K562 (cell line): ENCODE data around the gene PRODH. TPM values are rescaled to one million over a fixed set of nuclear protein-coding genes. Genes with fewer than 3 reads are reported as not detected.

Experiments used
- AFF4 ChIP-seq: sonication (generic); formaldehyde crosslinking; IDR thresholded peaks from 2 replicates; pipeline ENCODE4 v1.8.0; 2023; ENCODE audit warnings: mild to moderate bottlenecking, missing genetic modification reagents
- BHLHE40 ChIP-seq: IDR thresholded peaks from 2 replicates; pipeline ENCODE4 v1.6.1; 2011; ENCODE audit warnings: low read length, improper control_type of control experiment
- MGA ChIP-seq: fragments of 450-650 bp; IDR thresholded peaks from 2 replicates; pipeline ENCODE4 v1.6.1; 2016; ENCODE audit warnings: mild to moderate bottlenecking, moderate library complexity
- STAT5B ChIP-seq: fragments of 250-450 bp; sonication (Bioruptor Pico); IDR thresholded peaks from 2 replicates; pipeline ENCODE4 v1.8.0; 2021; ENCODE audit warnings: mild to moderate bottlenecking, inconsistent platforms
- TFE3 ChIP-seq: fragments of 450-650 bp; formaldehyde crosslinking; IDR thresholded peaks from 2 replicates; pipeline ENCODE4 v1.4.0; 2020; ENCODE audit warnings: mild to moderate bottlenecking, mixed read lengths
- ZNF780A ChIP-seq: fragments of 250-450 bp; sonication (Bioruptor Pico); IDR thresholded peaks from 2 replicates; pipeline ENCODE4 v1.5.0; 2021; ENCODE audit warnings: mild to moderate bottlenecking
- polyA plus RNA-seq, 8 experiments: library from polyadenylated mRNA; depleted of rRNA in 4 of 8; stranded (reverse) in 5 of 8; unstranded in 3 of 8; fragments of >200 nt; fragmentation: Nextera tagmentation in 2 of 8; fragmentation: Illumina TruSeq in 1 of 8; extraction: Ambion mirVana in 2 of 8; extraction: Trizol in 1 of 8; gene quantifications; 2 replicates each; pipeline versions ENCODE4 v1.2.1 to v1.2.3, GENCODE V29; 2011 to 2014; ENCODE audit warnings: inconsistent platforms in 1 of 8, missing spikeins in 1 of 8
- total RNA-seq, 7 experiments: library from RNA; depleted of rRNA in 6 of 7; stranded (reverse); fragments of >200 nt in 6 of 7; fragmentation: Illumina TruSeq in 2 of 7; extraction: Trizol in 2 of 7; gene quantifications; 2 replicates each; pipeline versions ENCODE4 v1.2.1 to v1.2.3, GENCODE V29; 2011 to 2021; ENCODE audit warnings: low replicate concordance in 1 of 7

The PRODH gene
- total and polyA plus RNA-seq, 9 of the 15 experiments (the other 6 are each of a cell fraction or from before 2014, with no cell fraction given) = 0.07 to 0.11 TPM; not detected in 7

- TF ChIP-seq STAT5B (CRISPR knock-in tag) (no peak), AFF4 (CRISPR knock-in tag) (no peak), ZNF780A (CRISPR knock-in tag) (no peak), TFE3 (CRISPR knock-in tag) (peak; percentile 73), MGA (no peak), BHLHE40 (peak; percentile 40; the same call in 1 of the 2 replicates)
Observed at GRCh38 chr22:18974477-18975180, 38.5 kb upstream of the PRODH start (continued).
